Subcutaneous adipose tissue (tissue), 4 donors: Measurements from ENCODE around the gene TMEM235. TPM values are rescaled to one million over a fixed set of nuclear protein-coding genes. Genes with fewer than 3 reads are reported as not detected.

Source experiments
- CTCF ChIP-seq: fragments of 450-650 bp; IDR thresholded peaks from one replicate; pipeline ENCODE4 v1.5.1; 2016; ENCODE audit warnings: low read depth, mild to moderate bottlenecking, control low read depth, antibody characterized with exemption, moderate library complexity
- total RNA-seq, 4 donors: library from RNA; depleted of rRNA; stranded (reverse); fragments of >200 nt; gene quantifications; one replicate each; pipeline ENCODE4 v1.1.0, GENCODE V29; 2016

TMEM235 gene
- total RNA-seq, 4 donors from 2014 or later = not detected

- no peak for TF ChIP-seq CTCF
These were observed 44.5 kb upstream of the TMEM235 start, which contains the start of the genes AFMID and TK1 for GRCh38 chr17:78186692-78187595. TSS of gene AFMID (plus strand) at chr17:78187362. CDS start at chr17:78187371, 9 bp downstream. TSS of gene TK1 (minus strand) at chr17:78187052. CDS start at chr17:78186994, 58 bp downstream.

- TF ChIP-seq CTCF = no peak
These were observed 34.7 kb upstream of the TMEM235 start for GRCh38 chr17:78196716-78197115.

GRCh38 chr17:78197147-78197832 is 34.1 kb upstream of the TMEM235 start:
- TF ChIP-seq CTCF = no peak

GRCh38 chr17:78200451-78200850 is 31.0 kb upstream of the TMEM235 start:
- no peak for TF ChIP-seq CTCF

- TF ChIP-seq CTCF = no peak
These were observed 28.8 kb upstream of the TMEM235 start for GRCh38 chr17:78202666-78203065.

- TF ChIP-seq CTCF = no peak
These were observed 26.9 kb upstream of the TMEM235 start for GRCh38 chr17:78204387-78205123.
